SK-N-SH treated with all-trans-retinoic acid at 6 μM for 48 hours (cell line): ENCODE results near the gene TAS2R42.
A peak's percentile ranks its signal among the peaks of the same experiment; 100 is the strongest.

ENCODE experiments used
- ATAC-seq: fragments of 200-7000 bp; cut with Tn5 transposase; 3 replicates; pipeline ENCODE4 v1.9.1; 2020; ENCODE audit warnings: mild to moderate bottlenecking, moderate library complexity
- ARNTL ChIP-seq: fragments of 450-650 bp; formaldehyde crosslinking; IDR thresholded peaks from 2 replicates; pipeline ENCODE4 v1.5.0; 2020; ENCODE audit warnings: low read depth, mild to moderate bottlenecking, moderate library complexity, borderline replicate concordance
- BACH2 ChIP-seq: fragments of 250-450 bp; sonication (Bioruptor Pico); IDR thresholded peaks from 2 replicates; pipeline ENCODE4 v1.9.0; 2021; ENCODE audit warnings: mild to moderate bottlenecking, borderline replicate concordance
- CSDC2 ChIP-seq: fragments of 250-450 bp; sonication (Bioruptor Pico); IDR thresholded peaks from 2 replicates; pipeline ENCODE4 v1.5.0; 2020; ENCODE audit warnings: mild to moderate bottlenecking, moderate library complexity
- ESRRG ChIP-seq: fragments of 250-450 bp; sonication (Bioruptor Pico); IDR thresholded peaks from 2 replicates; pipeline ENCODE4 v1.6.1; 2021; ENCODE audit warnings: mild to moderate bottlenecking
- GLIS3 ChIP-seq: fragments of 250-450 bp; sonication (Bioruptor Pico); IDR thresholded peaks from 2 replicates; pipeline ENCODE4 v1.5.0; 2020; ENCODE audit warnings: mild to moderate bottlenecking, moderate library complexity
- ISL1 ChIP-seq: fragments of 250-450 bp; sonication (Bioruptor Pico); IDR thresholded peaks from 2 replicates; pipeline ENCODE4 v2.1.2; 2022; ENCODE audit warnings: mild to moderate bottlenecking, moderate library complexity
- OSR1 ChIP-seq: fragments of 250-450 bp; sonication (Bioruptor Pico); IDR thresholded peaks from 2 replicates; pipeline ENCODE4 v1.8.0; 2022; ENCODE audit warnings: moderate library complexity, mild to moderate bottlenecking, inconsistent platforms
- PPARA ChIP-seq: fragments of 250-450 bp; sonication (Bioruptor Pico); IDR thresholded peaks from 2 replicates; pipeline ENCODE4 v1.5.0; 2020; ENCODE audit warnings: mild to moderate bottlenecking, borderline replicate concordance
- RARB ChIP-seq: fragments of 250-450 bp; sonication (Bioruptor Pico); IDR thresholded peaks from 2 replicates; pipeline ENCODE4 v1.8.0; 2021; ENCODE audit warnings: mild to moderate bottlenecking, moderate library complexity
- SNAI2 ChIP-seq: fragments of 250-450 bp; sonication (Bioruptor Pico); IDR thresholded peaks from 2 replicates; pipeline ENCODE4 v1.5.0; 2020; ENCODE audit warnings: mild to moderate bottlenecking, moderate library complexity
- TCF4 ChIP-seq: fragments of 250-450 bp; sonication (Bioruptor Pico); IDR thresholded peaks from 2 replicates; pipeline ENCODE4 v1.8.0; 2021; ENCODE audit warnings: mild to moderate bottlenecking, moderate library complexity, borderline replicate concordance
- TOX ChIP-seq: fragments of 250-450 bp; sonication (Bioruptor Pico); IDR thresholded peaks from 2 replicates; pipeline ENCODE4 v1.8.0; 2021; ENCODE audit warnings: mild to moderate bottlenecking, moderate library complexity, borderline replicate concordance
- ZC3H10 ChIP-seq: fragments of 250-450 bp; sonication (Bioruptor Pico); IDR thresholded peaks from 2 replicates; pipeline ENCODE4 v1.5.1; 2021; ENCODE audit warnings: mild to moderate bottlenecking, moderate library complexity
- ZFP3 ChIP-seq: fragments of 250-450 bp; sonication (Bioruptor Pico); IDR thresholded peaks from 2 replicates; pipeline ENCODE4 v1.5.0; 2020; ENCODE audit warnings: mild to moderate bottlenecking, moderate library complexity
- ZFP30 ChIP-seq: fragments of 450-650 bp; formaldehyde crosslinking; IDR thresholded peaks from 2 replicates; pipeline ENCODE4 v1.5.0; 2022; ENCODE audit warnings: mild to moderate bottlenecking, moderate library complexity
- ZNF565 ChIP-seq: fragments of 450-650 bp; formaldehyde crosslinking; conservative IDR thresholded peaks from 2 replicates; pipeline ENCODE4 v1.5.0; 2020; ENCODE audit warnings: low read depth, mild to moderate bottlenecking, moderate library complexity
- ZNF70 ChIP-seq: fragments of 450-650 bp; formaldehyde crosslinking; IDR thresholded peaks from 2 replicates; pipeline ENCODE4 v1.5.0; 2020; ENCODE audit warnings: mild to moderate bottlenecking, moderate library complexity
- ZNF8 ChIP-seq: fragments of 450-650 bp; formaldehyde crosslinking; IDR thresholded peaks from 2 replicates; pipeline ENCODE4 v1.5.0; 2020; ENCODE audit warnings: mild to moderate bottlenecking, moderate library complexity
- TF ChIP-seq, protein P1 (sequence below): fragments of 250-450 bp; sonication (Bioruptor Pico); IDR thresholded peaks from 2 replicates; pipeline ENCODE4 v1.5.1; 2020; ENCODE audit warnings: low read depth, mild to moderate bottlenecking, moderate library complexity
- TF ChIP-seq, protein P2 (sequence below): fragments of 250-450 bp; sonication (Bioruptor Pico); IDR thresholded peaks from 2 replicates; pipeline ENCODE4 v1.8.0; 2021; ENCODE audit warnings: low read depth, mild to moderate bottlenecking, moderate library complexity, borderline replicate concordance
- TF ChIP-seq, protein P3 (sequence below): fragments of 250-450 bp; sonication (Bioruptor Pico); IDR thresholded peaks from 2 replicates; pipeline ENCODE4 v1.5.1; 2021; ENCODE audit warnings: mild to moderate bottlenecking, moderate library complexity
- TF ChIP-seq, protein P4 (sequence below): fragments of 250-450 bp; sonication (Bioruptor Pico); IDR thresholded peaks from 2 replicates; pipeline ENCODE4 v1.8.0; 2020; ENCODE audit warnings: mild to moderate bottlenecking, moderate library complexity, borderline replicate concordance

Gene TAS2R42

DNA sequence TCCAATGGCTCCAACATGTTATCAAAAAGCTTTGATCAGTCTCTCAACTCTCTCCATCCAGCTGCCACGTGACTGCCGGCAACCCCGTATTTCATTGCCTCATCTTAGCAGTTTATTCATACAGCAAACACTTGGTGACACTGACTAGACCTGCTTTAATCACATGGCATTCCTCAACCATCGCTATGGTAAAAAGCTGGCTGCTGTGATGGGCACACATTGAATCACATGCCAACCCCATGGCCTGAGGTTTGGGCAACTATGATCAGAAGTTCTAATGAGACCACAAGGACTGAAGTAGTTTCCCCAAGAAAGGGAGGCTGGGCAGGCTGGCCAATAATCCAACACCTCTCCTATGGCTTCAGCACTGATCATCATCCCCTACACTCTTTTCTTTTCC, 40.6 kb upstream of the TAS2R42 start:
- ATAC-seq = no peak
- TF ChIP-seq GLIS3 = no peak
- TF ChIP-seq, protein P1, sequence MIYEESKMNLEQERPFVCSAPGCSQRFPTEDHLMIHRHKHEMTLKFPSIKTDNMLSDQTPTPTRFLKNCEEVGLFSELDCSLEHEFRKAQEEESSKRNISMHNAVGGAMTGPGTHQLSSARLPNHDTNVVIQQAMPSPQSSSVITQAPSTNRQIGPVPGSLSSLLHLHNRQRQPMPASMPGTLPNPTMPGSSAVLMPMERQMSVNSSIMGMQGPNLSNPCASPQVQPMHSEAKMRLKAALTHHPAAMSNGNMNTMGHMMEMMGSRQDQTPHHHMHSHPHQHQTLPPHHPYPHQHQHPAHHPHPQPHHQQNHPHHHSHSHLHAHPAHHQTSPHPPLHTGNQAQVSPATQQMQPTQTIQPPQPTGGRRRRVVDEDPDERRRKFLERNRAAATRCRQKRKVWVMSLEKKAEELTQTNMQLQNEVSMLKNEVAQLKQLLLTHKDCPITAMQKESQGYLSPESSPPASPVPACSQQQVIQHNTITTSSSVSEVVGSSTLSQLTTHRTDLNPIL (CRISPR knock-in tag) = no peak
- no peak for TF ChIP-seq PPARA (CRISPR knock-in tag)
- TF ChIP-seq BACH2 (CRISPR knock-in tag) = no peak
- no peak for TF ChIP-seq TCF4 (CRISPR knock-in tag)
- TF ChIP-seq SNAI2 (CRISPR knock-in tag) = no peak
- TF ChIP-seq ZNF565 (CRISPR knock-in tag) = no peak
- TF ChIP-seq CSDC2 (CRISPR knock-in tag) = no peak
- no peak for TF ChIP-seq ZNF70
- TF ChIP-seq, protein P2, sequence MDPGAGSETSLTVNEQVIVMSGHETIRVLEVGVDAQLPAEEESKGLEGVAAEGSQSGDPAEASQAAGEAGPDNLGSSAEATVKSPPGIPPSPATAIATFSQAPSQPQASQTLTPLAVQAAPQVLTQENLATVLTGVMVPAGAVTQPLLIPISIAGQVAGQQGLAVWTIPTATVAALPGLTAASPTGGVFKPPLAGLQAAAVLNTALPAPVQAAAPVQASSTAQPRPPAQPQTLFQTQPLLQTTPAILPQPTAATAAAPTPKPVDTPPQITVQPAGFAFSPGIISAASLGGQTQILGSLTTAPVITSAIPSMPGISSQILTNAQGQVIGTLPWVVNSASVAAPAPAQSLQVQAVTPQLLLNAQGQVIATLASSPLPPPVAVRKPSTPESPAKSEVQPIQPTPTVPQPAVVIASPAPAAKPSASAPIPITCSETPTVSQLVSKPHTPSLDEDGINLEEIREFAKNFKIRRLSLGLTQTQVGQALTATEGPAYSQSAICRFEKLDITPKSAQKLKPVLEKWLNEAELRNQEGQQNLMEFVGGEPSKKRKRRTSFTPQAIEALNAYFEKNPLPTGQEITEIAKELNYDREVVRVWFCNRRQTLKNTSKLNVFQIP (CRISPR knock-in tag) = no peak
- TF ChIP-seq ISL1 (CRISPR knock-in tag) = no peak
- no peak for TF ChIP-seq OSR1 (CRISPR knock-in tag)
- TF ChIP-seq ARNTL (CRISPR knock-in tag) = no peak
- TF ChIP-seq ZFP30 (CRISPR knock-in tag) = no peak
- TF ChIP-seq ZC3H10 = no peak
- no peak for TF ChIP-seq ZFP3 (CRISPR knock-in tag)
- TF ChIP-seq, protein P3, sequence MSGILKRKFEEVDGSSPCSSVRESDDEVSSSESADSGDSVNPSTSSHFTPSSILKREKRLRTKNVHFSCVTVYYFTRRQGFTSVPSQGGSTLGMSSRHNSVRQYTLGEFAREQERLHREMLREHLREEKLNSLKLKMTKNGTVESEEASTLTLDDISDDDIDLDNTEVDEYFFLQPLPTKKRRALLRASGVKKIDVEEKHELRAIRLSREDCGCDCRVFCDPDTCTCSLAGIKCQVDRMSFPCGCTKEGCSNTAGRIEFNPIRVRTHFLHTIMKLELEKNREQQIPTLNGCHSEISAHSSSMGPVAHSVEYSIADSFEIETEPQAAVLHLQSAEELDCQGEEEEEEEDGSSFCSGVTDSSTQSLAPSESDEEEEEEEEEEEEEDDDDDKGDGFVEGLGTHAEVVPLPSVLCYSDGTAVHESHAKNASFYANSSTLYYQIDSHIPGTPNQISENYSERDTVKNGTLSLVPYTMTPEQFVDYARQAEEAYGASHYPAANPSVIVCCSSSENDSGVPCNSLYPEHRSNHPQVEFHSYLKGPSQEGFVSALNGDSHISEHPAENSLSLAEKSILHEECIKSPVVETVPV (CRISPR knock-in tag) = no peak
- no peak for TF ChIP-seq ESRRG (CRISPR knock-in tag)
- no peak for TF ChIP-seq TOX
- TF ChIP-seq, protein P4, sequence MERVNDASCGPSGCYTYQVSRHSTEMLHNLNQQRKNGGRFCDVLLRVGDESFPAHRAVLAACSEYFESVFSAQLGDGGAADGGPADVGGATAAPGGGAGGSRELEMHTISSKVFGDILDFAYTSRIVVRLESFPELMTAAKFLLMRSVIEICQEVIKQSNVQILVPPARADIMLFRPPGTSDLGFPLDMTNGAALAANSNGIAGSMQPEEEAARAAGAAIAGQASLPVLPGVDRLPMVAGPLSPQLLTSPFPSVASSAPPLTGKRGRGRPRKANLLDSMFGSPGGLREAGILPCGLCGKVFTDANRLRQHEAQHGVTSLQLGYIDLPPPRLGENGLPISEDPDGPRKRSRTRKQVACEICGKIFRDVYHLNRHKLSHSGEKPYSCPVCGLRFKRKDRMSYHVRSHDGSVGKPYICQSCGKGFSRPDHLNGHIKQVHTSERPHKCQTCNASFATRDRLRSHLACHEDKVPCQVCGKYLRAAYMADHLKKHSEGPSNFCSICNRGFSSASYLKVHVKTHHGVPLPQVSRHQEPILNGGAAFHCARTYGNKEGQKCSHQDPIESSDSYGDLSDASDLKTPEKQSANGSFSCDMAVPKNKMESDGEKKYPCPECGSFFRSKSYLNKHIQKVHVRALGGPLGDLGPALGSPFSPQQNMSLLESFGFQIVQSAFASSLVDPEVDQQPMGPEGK (CRISPR knock-in tag) = no peak

DNA sequence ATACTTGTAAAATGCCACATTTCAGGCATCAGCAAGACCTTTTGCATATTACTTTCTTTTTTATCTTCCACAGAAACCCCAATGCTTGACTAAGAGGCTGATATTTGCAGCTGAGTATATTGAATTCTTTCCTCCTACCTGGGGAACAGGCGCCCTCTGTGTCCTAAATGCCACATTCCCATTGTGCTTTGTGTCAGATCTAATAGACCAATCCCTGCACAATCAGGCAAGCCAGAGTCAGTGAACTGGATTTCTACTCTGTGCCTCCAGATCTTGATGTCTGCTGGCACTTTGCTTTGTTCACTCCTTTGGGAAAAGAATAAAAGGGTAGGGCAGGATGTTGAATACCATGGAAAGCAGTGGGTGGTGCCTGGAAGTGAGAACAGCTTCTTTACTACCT, 22.4 kb upstream of the TAS2R42 start:
- no peak for ATAC-seq
- no peak for TF ChIP-seq ZFP3 (CRISPR knock-in tag)
- no peak for TF ChIP-seq GLIS3
- TF ChIP-seq, protein P3 (CRISPR knock-in tag) = no peak
- TF ChIP-seq ZNF70 = no peak
- TF ChIP-seq BACH2 (CRISPR knock-in tag) = no peak
- TF ChIP-seq ZC3H10 = no peak
- no peak for TF ChIP-seq SNAI2 (CRISPR knock-in tag)
- TF ChIP-seq, protein P4 (CRISPR knock-in tag) = no peak
- TF ChIP-seq ZNF8 (CRISPR knock-in tag) = no peak

DNA sequence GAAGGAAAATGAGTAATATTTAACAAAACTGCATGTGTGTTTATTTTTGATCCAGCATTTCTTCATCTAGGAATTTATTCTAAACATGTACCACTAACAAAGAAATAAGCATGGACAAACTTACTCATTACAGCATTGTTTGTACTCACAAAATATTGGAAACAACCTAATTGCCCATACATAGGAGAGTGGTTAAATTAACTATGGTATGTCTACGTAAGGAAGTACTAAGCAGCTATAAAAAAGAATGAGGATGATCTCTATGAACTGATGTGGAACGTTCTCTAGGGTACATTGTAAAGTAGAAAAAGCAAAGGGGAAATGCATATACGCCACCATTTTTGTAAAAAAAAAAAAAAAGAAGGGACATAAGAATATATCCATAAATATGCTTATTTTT, 17.4 kb upstream of the TAS2R42 start:
- no peak for ATAC-seq
- TF ChIP-seq, protein P3 (CRISPR knock-in tag) = no peak
- TF ChIP-seq GLIS3 = no peak
- peak; percentile 95 for TF ChIP-seq ZNF8 (CRISPR knock-in tag)
- TF ChIP-seq ARNTL (CRISPR knock-in tag) = no peak
- TF ChIP-seq RARB = no peak
